ENCODE data around the gene IGF1R.

DNA sequence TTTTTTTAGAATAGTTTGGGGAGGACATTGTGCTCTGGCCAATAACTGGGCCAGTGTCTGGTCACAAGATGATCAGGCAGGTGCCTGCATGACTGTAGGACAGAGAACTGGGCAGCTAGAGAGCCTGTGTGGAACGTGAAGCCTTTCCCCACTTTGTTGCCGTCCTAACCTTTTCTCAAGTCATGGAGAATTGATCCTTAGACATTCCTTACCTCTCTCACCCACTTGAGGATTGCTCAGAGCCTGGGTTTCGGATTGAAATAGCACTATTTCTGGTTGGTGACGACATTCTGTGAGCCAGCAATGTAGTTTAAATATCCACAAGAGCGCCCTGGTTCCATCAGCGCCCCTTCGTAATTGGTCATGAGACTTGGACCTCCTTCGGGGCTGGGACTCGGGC lies 138.4 kb downstream of the IGF1R start:
- TF ChIP-seq EZH2phosphoT487 (IDR thresholded peaks at IDR 0.05; ENCODE audit: borderline replicate concordance, low read length), result no peak
- TF ChIP-seq, protein P1, sequence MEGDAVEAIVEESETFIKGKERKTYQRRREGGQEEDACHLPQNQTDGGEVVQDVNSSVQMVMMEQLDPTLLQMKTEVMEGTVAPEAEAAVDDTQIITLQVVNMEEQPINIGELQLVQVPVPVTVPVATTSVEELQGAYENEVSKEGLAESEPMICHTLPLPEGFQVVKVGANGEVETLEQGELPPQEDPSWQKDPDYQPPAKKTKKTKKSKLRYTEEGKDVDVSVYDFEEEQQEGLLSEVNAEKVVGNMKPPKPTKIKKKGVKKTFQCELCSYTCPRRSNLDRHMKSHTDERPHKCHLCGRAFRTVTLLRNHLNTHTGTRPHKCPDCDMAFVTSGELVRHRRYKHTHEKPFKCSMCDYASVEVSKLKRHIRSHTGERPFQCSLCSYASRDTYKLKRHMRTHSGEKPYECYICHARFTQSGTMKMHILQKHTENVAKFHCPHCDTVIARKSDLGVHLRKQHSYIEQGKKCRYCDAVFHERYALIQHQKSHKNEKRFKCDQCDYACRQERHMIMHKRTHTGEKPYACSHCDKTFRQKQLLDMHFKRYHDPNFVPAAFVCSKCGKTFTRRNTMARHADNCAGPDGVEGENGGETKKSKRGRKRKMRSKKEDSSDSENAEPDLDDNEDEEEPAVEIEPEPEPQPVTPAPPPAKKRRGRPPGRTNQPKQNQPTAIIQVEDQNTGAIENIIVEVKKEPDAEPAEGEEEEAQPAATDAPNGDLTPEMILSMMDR (conservative IDR thresholded peaks at IDR 0.05; ENCODE audit: low read depth, low read length), result no peak
